Measurements from ENCODE around the gene CDH13.

GRCh38 chr16:83838151-83838550 lies 1211.4 kb downstream of the CDH13 start:
- no peak for TF ChIP-seq CTCF (IDR thresholded peaks at IDR 0.05; ENCODE audit: poor library complexity, severe bottlenecking)
- TF ChIP-seq POLR2AphosphoS5 (IDR thresholded peaks at IDR 0.05): no peak
- no peak for TF ChIP-seq EZH2 (IDR thresholded peaks at IDR 0.05; ENCODE audit: borderline replicate concordance, insufficient read depth, low read length, poor library complexity, severe bottlenecking)
- no peak for TF ChIP-seq REST (IDR thresholded peaks at IDR 0.05; ENCODE audit: borderline replicate concordance)
- no peak for TF ChIP-seq RAD21 (conservative IDR thresholded peaks at IDR 0.05)
- TF ChIP-seq MXI1 (conservative IDR thresholded peaks at IDR 0.05; ENCODE audit: poor library complexity, severe bottlenecking): no peak
- no peak for TF ChIP-seq SMC3 (conservative IDR thresholded peaks at IDR 0.05; ENCODE audit: poor library complexity)
- no peak for TF ChIP-seq TAF1 (IDR thresholded peaks at IDR 0.05; ENCODE audit: low read depth)
- no peak for TF ChIP-seq EP300 (conservative IDR thresholded peaks at IDR 0.05; ENCODE audit: poor library complexity, severe bottlenecking)

All from neural cell (in vitro differentiated cells).